ENCODE data around the gene CGB1. TPM values are rescaled to one million over a fixed set of nuclear protein-coding genes. Genes with fewer than 3 reads are reported as not detected.

Gene CGB1
- total RNA-seq = not detected in 2 replicates

GRCh38 chr19:49036815-49037214 is at the start of gene CGB1:
Gene CGB1 (minus strand): TSS chr19:49036895. CDS start chr19:49036711, 184 bp downstream.

GRCh38 chr19:49085020-49085867 is 48.5 kb upstream of the CGB1 start, which contains the start of gene SNRNP70:
Gene SNRNP70 (plus strand): TSS chr19:49085451. CDS start chr19:49086415, 964 bp downstream.

GRCh38 chr19:49064768-49065611 is 28.3 kb upstream of the CGB1 start, which contains the start of gene NTF4:
Gene NTF4 (minus strand): TSS chr19:49064818. CDS start chr19:49061997, 2,821 bp downstream.

GRCh38 chr19:49057636-49058234 is 21.0 kb upstream of the CGB1 start, which contains the start of gene CGB7:
Gene CGB7 (minus strand): TSS chr19:49057749. CDS start chr19:49055375, 2,374 bp downstream.

GRCh38 chr19:49049011-49049410 is 12.3 kb upstream of the CGB1 start, which contains the start of gene CGB8:
Gene CGB8 (minus strand): TSS chr19:49049111. CDS start chr19:49048739, 372 bp downstream.

GRCh38 chr19:49043548-49043947 is 6.9 kb upstream of the CGB1 start, which contains the start of gene CGB5:
Gene CGB5 (plus strand): TSS chr19:49043848. CDS start chr19:49044210, 362 bp downstream.

GRCh38 chr19:49031642-49032301 is 4.9 kb downstream of the CGB1 start, which contains the start of gene CGB2:
Gene CGB2 (plus strand): TSS chr19:49031890. CDS start chr19:49032096, 206 bp downstream.

GRCh38 chr19:49024233-49024632 is 12.5 kb downstream of the CGB1 start, which contains the start of gene CGB3:
Gene CGB3 (minus strand): TSS chr19:49024333. CDS start chr19:49023971, 362 bp downstream.

GRCh38 chr19:49017041-49017665 is 19.5 kb downstream of the CGB1 start, which contains the start of gene LHB:
Gene LHB (minus strand): TSS chr19:49017091. CDS start chr19:49017081, 10 bp downstream.

GRCh38 chr19:48993175-48994034 is 43.3 kb downstream of the CGB1 start, which contains the start of the genes GYS1 and RUVBL2:
Gene GYS1 (minus strand): TSS chr19:48993309. CDS start chr19:48993112, 197 bp downstream.
Gene RUVBL2 (plus strand): TSS chr19:48993887. CDS start chr19:48993912, 25 bp downstream.

Small RNAs within 50 kb of the gene (small RNA-seq; reads per million reads assigned to genes)
- not detected for gene MIR6798
- gene RN7SL708P = not detected

Other genes starting within 250 kb of the CGB1 start
- 15.7 and 22.6 TPM in 2 replicates for gene BCAT2, start 225.9 kb downstream of the CGB1 start, total RNA-seq
- gene HSD17B14, start 200.4 kb downstream of the CGB1 start, total RNA-seq = 3.8 and 20.4 TPM in 2 replicates
- gene PLEKHA4, start 168.3 kb downstream of the CGB1 start, total RNA-seq = 1.2 and 3.9 TPM in 2 replicates
- gene PPP1R15A, start 164.5 kb downstream of the CGB1 start, total RNA-seq = 28.7 and 75.8 TPM in 2 replicates
- gene TULP2, start 138.2 kb downstream of the CGB1 start, total RNA-seq = 0.22 and 0.79 TPM in 2 replicates
- gene NUCB1, start 136.6 kb downstream of the CGB1 start, total RNA-seq = 169 and 326 TPM in 2 replicates
- 1.2 TPM in 1 of 2 replicates, not detected in the other for gene DHDH, start 103.2 kb downstream of the CGB1 start, total RNA-seq
- 41.6 and 99.3 TPM in 2 replicates for gene BAX, start 82.0 kb downstream of the CGB1 start, total RNA-seq
- gene FTL, start 71.6 kb downstream of the CGB1 start, total RNA-seq = 1,769 and 2,040 TPM in 2 replicates
- gene GYS1, start 43.6 kb downstream of the CGB1 start, total RNA-seq = 66.0 and 128 TPM in 2 replicates
- gene RUVBL2, start 43.0 kb downstream of the CGB1 start, total RNA-seq = 108 and 286 TPM in 2 replicates
- gene LHB, start 19.8 kb downstream of the CGB1 start, total RNA-seq = not detected in 2 replicates
- not detected in 2 replicates for gene CGB3, start 12.6 kb downstream of the CGB1 start, total RNA-seq
- not detected in 2 replicates for gene CGB2, start 5.0 kb downstream of the CGB1 start, total RNA-seq
- 0.39 TPM in 1 of 2 replicates, not detected in the other for gene CGB5, start 7.0 kb upstream of the CGB1 start, total RNA-seq
- 0.39 and 2.3 TPM in 2 replicates for gene CGB8, start 12.2 kb upstream of the CGB1 start, total RNA-seq
- 2.2 and 4.7 TPM in 2 replicates for gene CGB7, start 20.9 kb upstream of the CGB1 start, total RNA-seq
- gene NTF4, start 27.9 kb upstream of the CGB1 start, total RNA-seq = 6.7 and 20.8 TPM in 2 replicates
- gene KCNA7, start 35.8 kb upstream of the CGB1 start, total RNA-seq = under 0.01 TPM in 1 of 2 replicates, not detected in the other
- 147 and 205 TPM in 2 replicates for gene SNRNP70, start 48.6 kb upstream of the CGB1 start, total RNA-seq
- gene LIN7B, start 77.5 kb upstream of the CGB1 start, total RNA-seq = 5.1 and 13.0 TPM in 2 replicates
- 1.2 and 1.3 TPM in 2 replicates for gene C19orf73, start 82.2 kb upstream of the CGB1 start, total RNA-seq
- gene PPFIA3, start 82.6 kb upstream of the CGB1 start, total RNA-seq = 8.1 and 10.2 TPM in 2 replicates
- 0.11 and 0.39 TPM in 2 replicates for gene HRC, start 118.5 kb upstream of the CGB1 start, total RNA-seq
- gene TRPM4, start 120.9 kb upstream of the CGB1 start, total RNA-seq = 35.0 and 36.5 TPM in 2 replicates